ENCODE measurements around the gene HRH3. TPM values are rescaled to one million over a fixed set of nuclear protein-coding genes. Genes with fewer than 3 reads are reported as not detected.

Gene HRH3
- total RNA-seq, 2 experiments from 2014 or later = not detected

DNA sequence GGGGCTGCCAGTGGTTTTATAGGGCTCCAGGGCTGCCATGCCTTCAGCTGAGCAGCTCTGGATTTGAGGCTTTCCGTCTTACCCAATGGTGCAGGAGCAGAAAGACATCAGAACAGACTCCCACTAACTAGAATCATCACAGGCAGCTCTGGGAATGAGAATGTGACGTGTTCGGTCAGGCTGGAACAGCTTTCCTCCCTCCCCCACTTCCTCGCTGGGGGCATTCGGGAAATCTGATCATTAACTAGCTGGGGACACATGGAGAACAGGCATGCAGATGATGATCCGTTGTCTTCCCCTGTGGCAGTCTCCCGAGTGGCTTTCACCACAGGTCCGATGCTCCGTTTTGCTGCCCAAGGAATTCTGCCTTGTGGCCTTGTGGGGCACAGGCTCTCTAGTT is 42.8 kb downstream of the HRH3 start:
- ATAC-seq = no peak
- CTCF ChIA-PET = no interaction called here
- H3K36me3 Mint-ChIP-seq (ENCODE audit: low read depth) = peaks cover 13% of the 10 kb centered on the region

DNA sequence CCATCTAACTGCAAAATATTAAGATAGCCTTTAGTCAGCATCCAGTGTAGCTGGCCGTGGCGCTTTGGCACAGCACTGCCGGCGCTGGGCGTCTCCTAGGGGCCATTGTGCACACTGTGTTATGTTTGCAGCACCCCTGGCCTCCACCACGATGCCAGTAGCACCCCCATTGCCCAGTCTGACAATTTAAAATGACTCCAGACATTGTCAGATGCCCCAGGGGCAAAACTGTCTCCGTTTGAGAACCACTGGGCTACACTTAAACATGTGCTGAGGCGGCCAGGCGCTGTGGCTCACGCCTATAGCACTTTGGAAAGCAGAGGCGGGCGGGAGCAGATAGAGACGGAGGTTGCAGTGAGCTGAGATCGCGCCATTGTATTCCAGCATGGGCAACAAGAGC is 43.2 kb downstream of the HRH3 start:
- intact Hi-C loops (cut with DNase I, micrococcal nuclease) = no loop called here
- DNase-seq (no peak), ATAC-seq (no peak)
- Mint-ChIP-seq H3K27ac (no peak overlapping the region), H3K9me3 (ENCODE audit: low read depth) (no peaks in the 10 kb centered on the region), H3K4me1 (peaks cover 3% of the 10 kb centered on the region), H3K27me3 (no peaks in the 10 kb centered on the region), H3K4me3 (no peak overlapping the region), H3K36me3 (ENCODE audit: low read depth) (peaks cover 12% of the 10 kb centered on the region)
- CTCF ChIA-PET = no interaction called here
- POLR2A ChIA-PET = interaction anchor here (0.6 kb wide), 1 partner anchor 20 kb away, joined by 4 read pairs; no protein-coding TSS in a partner anchor

More for the DNA sequence above, 42.8 kb downstream of the HRH3 start:
- H3K27ac Mint-ChIP-seq = no peak overlapping the region
- DNase-seq = no peak
- no peaks in the 10 kb centered on the region for H3K27me3 Mint-ChIP-seq
- H3K4me3 Mint-ChIP-seq = no peak overlapping the region
- intact Hi-C loops (cut with DNase I, micrococcal nuclease) = no loop called here
- H3K9me3 Mint-ChIP-seq (ENCODE audit: low read depth) = no peaks in the 10 kb centered on the region
- peaks cover 8% of the 10 kb centered on the region for H3K4me1 Mint-ChIP-seq
- POLR2A ChIA-PET = interaction anchor here (0.6 kb wide), 2 partner anchors 11 to 19 kb away, joined by 3 to 4 read pairs; no protein-coding TSS in a partner anchor

DNA sequence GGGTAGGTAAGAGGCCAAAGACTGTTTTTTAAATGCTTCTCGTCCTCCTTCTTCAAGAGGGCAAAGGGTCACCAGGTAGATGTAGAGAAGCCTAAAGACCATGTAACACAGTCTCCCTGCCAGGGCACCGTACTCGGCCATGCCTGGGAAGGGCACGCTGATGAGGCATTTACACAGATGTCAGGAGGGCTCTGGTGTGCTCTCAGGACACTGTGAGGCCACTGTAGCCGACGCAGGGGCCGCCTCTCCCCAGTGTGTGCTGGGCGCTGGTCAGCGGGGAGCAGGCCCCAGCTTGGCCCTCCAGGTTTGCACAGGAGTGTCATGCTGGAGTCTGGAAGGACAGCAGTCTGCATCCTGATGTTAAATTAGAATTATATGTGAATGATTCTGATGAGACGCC is 44.4 kb downstream of the HRH3 start:
- intact Hi-C loops (cut with DNase I, micrococcal nuclease) = no loop called here
- Mint-ChIP-seq H3K27me3 (no peaks in the 10 kb centered on the region), H3K36me3 (ENCODE audit: low read depth) (peaks cover 13% of the 10 kb centered on the region), H3K4me3 (no peak overlapping the region), H3K4me1 (no peaks in the 10 kb centered on the region), H3K27ac (no peak overlapping the region), H3K9me3 (ENCODE audit: low read depth) (no peaks in the 10 kb centered on the region)
- ATAC-seq (no peak), DNase-seq (no peak)
- ChIA-PET CTCF (interaction anchor here (0.7 kb wide), 1 partner anchor 462 kb away, joined by 3 read pairs; no protein-coding TSS in a partner anchor), POLR2A (no interaction called here)

DNA sequence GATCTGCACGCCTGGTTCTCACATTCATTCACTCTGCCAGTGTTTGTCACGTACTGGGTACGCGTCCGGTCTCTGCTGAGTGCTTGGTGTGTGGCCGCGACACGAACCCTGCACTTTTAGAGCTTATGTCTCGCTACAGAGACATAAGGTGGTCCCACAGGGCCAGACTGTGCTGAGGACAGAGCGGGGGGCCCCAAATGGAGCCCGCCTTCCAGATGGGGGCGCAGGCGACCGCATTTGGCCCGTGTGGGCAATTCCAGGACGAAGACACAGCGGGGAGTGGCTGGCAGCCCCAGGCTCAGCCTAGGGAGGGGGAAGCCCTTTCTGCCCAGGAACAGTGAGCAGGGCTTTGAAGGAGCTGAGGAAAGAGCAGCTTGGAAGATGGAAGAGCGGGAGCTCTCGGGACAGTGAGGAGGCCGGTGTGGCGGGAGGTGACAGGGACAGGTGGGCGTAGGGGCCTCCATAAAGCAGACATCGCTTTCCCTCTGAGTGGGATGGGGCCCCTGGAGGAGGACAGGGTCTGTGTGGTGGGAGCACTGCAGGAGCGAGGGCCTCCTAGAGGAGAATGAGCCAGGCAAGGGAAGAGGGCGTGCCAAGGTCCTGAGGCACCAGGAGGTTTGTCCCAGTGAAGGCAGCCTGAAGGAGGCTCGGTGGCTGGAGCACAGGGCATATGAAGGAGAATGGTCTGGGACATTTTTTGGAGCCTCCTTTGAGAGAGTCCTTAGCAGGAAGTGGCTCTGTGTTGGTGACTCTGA is 45.0 kb downstream of the HRH3 start:
- ChIA-PET POLR2A (no interaction called here), CTCF (interaction anchor here (0.7 kb wide), 1 partner anchor 463 kb away, joined by 3 read pairs; no protein-coding TSS in a partner anchor)
- DNase-seq (no peak), ATAC-seq (no peak)
- no peaks in the 10 kb centered on the region for H3K9me3 Mint-ChIP-seq (ENCODE audit: low read depth)
- H3K27me3 Mint-ChIP-seq = no peaks in the 10 kb centered on the region
- no peaks in the 10 kb centered on the region for H3K4me1 Mint-ChIP-seq
- H3K36me3 Mint-ChIP-seq (ENCODE audit: low read depth) = peaks cover 13% of the 10 kb centered on the region
- no peak overlapping the region for H3K27ac Mint-ChIP-seq
- intact Hi-C loops (cut with DNase I, micrococcal nuclease) = no loop called here
- H3K4me3 Mint-ChIP-seq = no peak overlapping the region

DNA sequence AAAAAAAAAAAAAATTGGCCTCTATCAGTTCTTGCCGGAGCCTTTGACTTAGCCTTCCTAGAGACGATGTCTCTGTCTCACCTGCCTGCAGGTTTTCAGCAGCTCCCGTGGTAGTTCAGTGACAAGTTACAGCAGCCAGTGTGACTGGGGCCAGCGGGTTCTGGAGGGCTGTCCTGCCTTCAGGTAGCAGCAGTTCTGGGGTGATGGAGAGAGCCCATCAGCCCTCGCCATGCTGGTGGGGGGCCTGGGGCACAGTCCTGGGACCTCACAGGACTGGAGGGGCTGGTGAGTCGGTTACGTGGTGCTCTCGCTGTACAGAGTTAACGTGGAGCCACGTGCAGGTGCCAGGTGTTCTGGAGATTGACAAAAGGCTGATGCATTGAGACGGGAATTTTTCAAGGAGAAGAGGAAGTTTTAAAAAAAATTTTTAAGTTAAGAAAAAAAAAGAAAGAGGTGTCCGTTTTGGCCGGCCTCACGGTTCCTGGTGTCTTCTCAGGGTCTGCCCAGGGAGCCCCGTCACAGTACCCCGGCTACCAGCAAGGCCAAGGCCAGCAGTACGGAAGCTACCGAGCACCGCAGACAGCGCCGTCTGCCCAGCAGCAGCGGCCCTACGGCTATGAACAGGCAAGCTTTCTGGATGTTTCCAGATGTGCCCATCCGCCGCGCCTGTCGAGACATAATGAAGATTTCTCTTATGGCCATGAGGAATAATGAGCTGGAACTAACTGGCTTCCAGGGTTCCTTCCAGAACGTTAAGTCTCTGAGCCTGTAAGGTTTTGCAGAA is 45.9 kb downstream of the HRH3 start:
- ChIA-PET POLR2A (no interaction called here), CTCF (no interaction called here)
- H3K4me1 Mint-ChIP-seq = no peaks in the 10 kb centered on the region
- H3K27ac Mint-ChIP-seq = no peak overlapping the region
- H3K4me3 Mint-ChIP-seq = no peak overlapping the region
- no peaks in the 10 kb centered on the region for H3K9me3 Mint-ChIP-seq (ENCODE audit: low read depth)
- peaks cover 15% of the 10 kb centered on the region for H3K36me3 Mint-ChIP-seq (ENCODE audit: low read depth)
- no peaks in the 10 kb centered on the region for H3K27me3 Mint-ChIP-seq
- no peak for DNase-seq
- intact Hi-C loops (cut with DNase I, micrococcal nuclease) = no loop called here
- no peak for ATAC-seq

DNA sequence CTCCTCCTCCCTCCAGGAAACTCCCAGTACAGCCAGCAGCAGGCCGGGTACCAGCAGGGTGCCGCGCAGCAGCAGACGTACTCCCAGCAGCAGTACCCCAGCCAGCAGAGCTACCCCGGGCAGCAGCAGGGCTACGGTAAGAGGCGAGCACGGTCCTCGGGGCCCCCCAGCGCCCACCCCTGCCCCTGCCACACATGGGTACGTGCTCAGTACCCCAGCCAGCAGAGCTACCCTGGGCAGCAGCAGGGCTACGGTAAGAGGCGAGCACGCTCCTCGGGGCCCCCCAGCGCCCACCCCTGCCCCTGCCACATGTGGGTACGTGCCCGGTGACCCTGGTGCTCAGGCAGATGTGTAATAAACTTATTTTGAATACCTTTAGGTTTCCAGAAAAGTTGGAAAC is 47.4 kb downstream of the HRH3 start:
- ATAC-seq (no peak), DNase-seq (no peak)
- ChIA-PET POLR2A (no interaction called here), CTCF (interaction anchor here (0.6 kb wide), 1 partner anchor 28 kb away, joined by 3 read pairs; no protein-coding TSS in a partner anchor)
- no peaks in the 10 kb centered on the region for H3K4me1 Mint-ChIP-seq
- peaks cover 20% of the 10 kb centered on the region for H3K36me3 Mint-ChIP-seq (ENCODE audit: low read depth)
- intact Hi-C loops (cut with DNase I, micrococcal nuclease) = no loop called here
- H3K4me3 Mint-ChIP-seq = no peak overlapping the region
- H3K9me3 Mint-ChIP-seq (ENCODE audit: low read depth) = no peaks in the 10 kb centered on the region
- no peak overlapping the region for H3K27ac Mint-ChIP-seq
- no peaks in the 10 kb centered on the region for H3K27me3 Mint-ChIP-seq

DNA sequence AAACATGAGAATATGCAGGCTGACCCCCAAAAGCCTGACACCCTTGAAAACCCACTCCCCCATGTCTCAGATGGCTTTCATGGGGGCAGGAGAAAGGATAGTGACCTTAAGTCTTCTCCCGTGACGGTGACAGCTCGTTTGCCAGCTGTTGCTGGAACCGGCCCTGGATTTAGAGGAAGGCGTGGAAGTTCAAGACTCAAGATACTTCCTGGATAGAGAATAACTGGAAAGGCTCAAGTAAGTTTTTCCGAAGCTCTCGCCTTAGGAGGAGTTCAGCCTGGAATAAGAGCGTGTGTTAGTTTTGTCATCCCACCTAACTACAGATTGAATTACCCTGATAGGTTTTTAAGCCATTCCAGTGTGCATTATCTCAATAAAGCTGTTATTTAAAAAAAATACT is 48.8 kb downstream of the HRH3 start:
- H3K4me3 Mint-ChIP-seq = no peak overlapping the region
- CTCF ChIA-PET = no interaction called here
- H3K9me3 Mint-ChIP-seq (ENCODE audit: low read depth) = no peaks in the 10 kb centered on the region
- peaks cover 22% of the 10 kb centered on the region for H3K36me3 Mint-ChIP-seq (ENCODE audit: low read depth)
- H3K27me3 Mint-ChIP-seq = no peaks in the 10 kb centered on the region
- ATAC-seq = no peak
- POLR2A ChIA-PET = no interaction called here
- H3K27ac Mint-ChIP-seq = no peak overlapping the region
- no peak for DNase-seq
- H3K4me1 Mint-ChIP-seq = no peaks in the 10 kb centered on the region
- intact Hi-C loops (cut with DNase I, micrococcal nuclease) = no loop called here

DNA sequence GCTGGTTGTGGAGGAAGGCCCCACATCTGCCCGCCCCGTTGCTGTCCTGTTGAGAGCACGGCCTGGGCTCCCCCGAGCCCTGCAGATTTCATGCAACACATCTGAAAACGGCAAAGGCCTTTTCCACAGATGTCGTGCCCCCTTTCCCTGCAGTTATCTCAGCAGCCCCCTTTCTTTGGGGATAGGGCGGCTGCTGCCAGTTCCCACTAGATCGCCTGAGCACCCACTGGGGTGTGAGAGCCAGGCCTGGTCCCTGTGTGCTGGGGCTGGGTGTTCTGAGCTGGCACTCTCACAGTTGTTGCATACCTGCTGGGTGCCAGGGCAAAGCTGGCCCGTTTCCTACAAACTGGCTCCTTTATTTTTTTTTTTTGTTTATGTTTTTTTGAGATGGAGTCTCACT is 49.5 kb downstream of the HRH3 start:
- no peak overlapping the region for H3K4me3 Mint-ChIP-seq
- H3K36me3 Mint-ChIP-seq (ENCODE audit: low read depth) = peaks cover 27% of the 10 kb centered on the region
- H3K9me3 Mint-ChIP-seq (ENCODE audit: low read depth) = no peaks in the 10 kb centered on the region
- H3K27me3 Mint-ChIP-seq = no peaks in the 10 kb centered on the region
- CTCF ChIA-PET = interaction anchor here (0.6 kb wide), 1 partner anchor 183 kb away, joined by 3 read pairs; no protein-coding TSS in a partner anchor
- no peak overlapping the region for H3K27ac Mint-ChIP-seq
- POLR2A ChIA-PET = no interaction called here
- DNase-seq (no peak), ATAC-seq (no peak)
- intact Hi-C loops (cut with DNase I, micrococcal nuclease) = no loop called here
- H3K4me1 Mint-ChIP-seq = no peaks in the 10 kb centered on the region

DNA sequence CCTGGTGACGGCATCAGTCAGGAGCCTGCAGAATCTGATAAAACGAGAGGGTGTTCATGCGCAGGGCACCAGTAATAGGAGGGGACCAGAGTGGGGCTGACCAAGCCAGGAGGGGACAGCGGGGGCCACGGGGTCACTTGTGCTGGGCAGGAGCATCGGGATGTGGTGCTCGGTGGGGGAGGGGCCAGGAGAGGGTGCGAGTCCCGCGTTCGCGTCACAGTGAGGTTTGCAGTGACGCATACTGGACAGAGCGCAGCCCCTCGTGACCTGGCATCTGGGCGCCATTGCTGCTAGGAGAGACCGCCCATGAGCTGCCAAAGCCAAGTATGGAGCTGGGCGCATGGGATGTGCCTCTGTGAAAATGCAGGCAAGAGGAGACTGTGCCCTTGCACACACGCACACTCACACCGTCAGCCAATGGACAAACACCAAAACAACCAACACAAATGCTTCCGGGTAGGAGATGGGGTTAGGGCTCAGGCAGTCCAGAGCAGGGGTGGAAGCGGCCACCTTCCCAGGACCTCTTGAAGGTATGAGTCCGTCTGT is 51.1 kb downstream of the HRH3 start:
- Mint-ChIP-seq H3K27me3 (no peaks in the 10 kb centered on the region), H3K36me3 (ENCODE audit: low read depth) (peaks cover 21% of the 10 kb centered on the region), H3K27ac (no peak overlapping the region), H3K4me1 (no peaks in the 10 kb centered on the region), H3K4me3 (no peak overlapping the region), H3K9me3 (ENCODE audit: low read depth) (no peaks in the 10 kb centered on the region)
- POLR2A ChIA-PET = no interaction called here
- intact Hi-C loops (cut with DNase I, micrococcal nuclease) = no loop called here
- ATAC-seq (no peak), DNase-seq (no peak)
- CTCF ChIA-PET = interaction anchor here (0.7 kb wide), 1 partner anchor 38 kb away, joined by 3 read pairs; no protein-coding TSS in a partner anchor

DNA sequence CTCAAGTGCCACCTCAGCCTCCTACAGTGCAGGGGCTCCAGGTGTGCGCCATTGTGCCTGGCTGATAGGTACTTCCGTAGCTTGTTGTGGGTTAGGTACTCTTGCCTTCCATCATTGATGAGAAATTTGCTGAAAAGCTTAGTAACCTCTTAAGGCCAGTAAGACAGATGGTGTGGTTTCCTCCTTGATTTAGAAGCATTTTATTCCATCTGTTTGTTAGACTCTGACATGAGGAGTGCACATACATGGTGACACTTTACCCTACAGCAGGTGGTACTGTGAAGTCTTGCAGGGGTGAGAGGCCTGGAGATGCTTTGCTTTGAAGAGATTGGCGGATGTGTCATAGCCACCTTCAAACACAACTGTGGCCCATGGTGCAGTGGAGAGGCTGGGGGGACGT is 52.0 kb downstream of the HRH3 start:
- no peaks in the 10 kb centered on the region for H3K27me3 Mint-ChIP-seq
- H3K36me3 Mint-ChIP-seq (ENCODE audit: low read depth) = peaks cover 20% of the 10 kb centered on the region
- H3K27ac Mint-ChIP-seq = no peak overlapping the region
- intact Hi-C loops (cut with DNase I, micrococcal nuclease) = no loop called here
- ATAC-seq (no peak), DNase-seq (no peak)
- ChIA-PET CTCF (no interaction called here), POLR2A (no interaction called here)
- no peaks in the 10 kb centered on the region for H3K9me3 Mint-ChIP-seq (ENCODE audit: low read depth)
- H3K4me3 Mint-ChIP-seq = no peak overlapping the region
- H3K4me1 Mint-ChIP-seq = no peaks in the 10 kb centered on the region

DNA sequence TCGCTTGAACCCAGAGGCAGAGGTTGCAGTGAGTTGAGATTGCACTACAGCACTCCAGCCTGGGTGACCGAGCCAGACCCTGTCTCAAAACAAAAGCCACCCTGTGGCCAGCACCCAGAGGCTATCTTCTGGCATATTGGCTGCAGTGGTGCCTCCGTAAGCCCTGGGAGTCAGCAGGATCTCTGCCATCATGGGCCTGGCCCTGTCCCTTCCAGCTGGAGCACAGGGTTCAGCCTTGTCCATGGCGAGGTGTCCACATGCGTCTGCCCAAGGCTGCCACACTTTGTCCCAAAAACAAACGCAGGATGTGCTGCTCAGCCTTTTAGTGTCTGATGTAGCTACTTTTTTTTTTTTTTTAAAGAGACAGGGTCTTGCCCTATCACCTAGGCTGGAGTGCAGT is 52.6 kb downstream of the HRH3 start:
- DNase-seq = no peak
- POLR2A ChIA-PET = no interaction called here
- no peak overlapping the region for H3K4me3 Mint-ChIP-seq
- H3K9me3 Mint-ChIP-seq (ENCODE audit: low read depth) = no peaks in the 10 kb centered on the region
- no peaks in the 10 kb centered on the region for H3K27me3 Mint-ChIP-seq
- no peak overlapping the region for H3K27ac Mint-ChIP-seq
- peaks cover 22% of the 10 kb centered on the region for H3K36me3 Mint-ChIP-seq (ENCODE audit: low read depth)
- intact Hi-C loops (cut with DNase I, micrococcal nuclease) = no loop called here
- no peaks in the 10 kb centered on the region for H3K4me1 Mint-ChIP-seq
- ATAC-seq = no peak
- CTCF ChIA-PET = no interaction called here

Measured in activated CD4-positive, alpha-beta T cell treated with anti-CD3 and anti-CD28 coated beads for 36 hours (primary cell).